Measurements from ENCODE around the gene PCK1. TPM values are rescaled to one million over a fixed set of nuclear protein-coding genes. Genes with fewer than 3 reads are reported as not detected.

The PCK1 gene
- total and polyA plus RNA-seq, 2 experiments from 2014 or later: not detected

DNA sequence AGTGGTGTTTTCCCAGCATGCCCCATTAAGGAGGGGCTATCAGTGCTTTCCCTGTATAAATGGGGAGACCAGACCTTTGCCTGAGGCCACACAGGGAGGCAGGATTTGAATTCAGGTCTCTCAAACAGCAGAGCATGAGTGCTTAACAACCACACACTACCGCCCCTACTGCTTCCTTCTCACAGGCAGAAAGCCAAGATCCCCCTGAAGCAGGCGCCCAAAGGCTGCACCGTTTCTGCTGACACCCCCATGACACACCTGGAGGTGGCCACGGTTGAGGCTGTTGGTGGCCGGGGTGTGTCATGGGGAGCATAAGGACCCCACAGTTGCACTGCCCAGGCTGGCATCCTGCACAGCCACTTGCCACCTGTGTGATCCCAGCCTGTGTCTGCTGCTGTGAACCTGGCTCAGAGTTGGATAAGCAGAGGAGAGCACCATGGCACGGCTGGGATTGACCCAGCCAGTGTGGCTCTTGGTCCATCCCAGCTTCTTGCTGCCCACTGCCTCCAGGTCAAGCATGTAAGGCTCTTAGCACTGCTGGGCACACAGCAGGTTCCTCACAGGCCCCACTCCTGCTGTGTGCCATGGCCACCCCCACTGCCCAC is 28.3 kb downstream of the PCK1 start (continued):
- TF ChIP-seq, protein P1, sequence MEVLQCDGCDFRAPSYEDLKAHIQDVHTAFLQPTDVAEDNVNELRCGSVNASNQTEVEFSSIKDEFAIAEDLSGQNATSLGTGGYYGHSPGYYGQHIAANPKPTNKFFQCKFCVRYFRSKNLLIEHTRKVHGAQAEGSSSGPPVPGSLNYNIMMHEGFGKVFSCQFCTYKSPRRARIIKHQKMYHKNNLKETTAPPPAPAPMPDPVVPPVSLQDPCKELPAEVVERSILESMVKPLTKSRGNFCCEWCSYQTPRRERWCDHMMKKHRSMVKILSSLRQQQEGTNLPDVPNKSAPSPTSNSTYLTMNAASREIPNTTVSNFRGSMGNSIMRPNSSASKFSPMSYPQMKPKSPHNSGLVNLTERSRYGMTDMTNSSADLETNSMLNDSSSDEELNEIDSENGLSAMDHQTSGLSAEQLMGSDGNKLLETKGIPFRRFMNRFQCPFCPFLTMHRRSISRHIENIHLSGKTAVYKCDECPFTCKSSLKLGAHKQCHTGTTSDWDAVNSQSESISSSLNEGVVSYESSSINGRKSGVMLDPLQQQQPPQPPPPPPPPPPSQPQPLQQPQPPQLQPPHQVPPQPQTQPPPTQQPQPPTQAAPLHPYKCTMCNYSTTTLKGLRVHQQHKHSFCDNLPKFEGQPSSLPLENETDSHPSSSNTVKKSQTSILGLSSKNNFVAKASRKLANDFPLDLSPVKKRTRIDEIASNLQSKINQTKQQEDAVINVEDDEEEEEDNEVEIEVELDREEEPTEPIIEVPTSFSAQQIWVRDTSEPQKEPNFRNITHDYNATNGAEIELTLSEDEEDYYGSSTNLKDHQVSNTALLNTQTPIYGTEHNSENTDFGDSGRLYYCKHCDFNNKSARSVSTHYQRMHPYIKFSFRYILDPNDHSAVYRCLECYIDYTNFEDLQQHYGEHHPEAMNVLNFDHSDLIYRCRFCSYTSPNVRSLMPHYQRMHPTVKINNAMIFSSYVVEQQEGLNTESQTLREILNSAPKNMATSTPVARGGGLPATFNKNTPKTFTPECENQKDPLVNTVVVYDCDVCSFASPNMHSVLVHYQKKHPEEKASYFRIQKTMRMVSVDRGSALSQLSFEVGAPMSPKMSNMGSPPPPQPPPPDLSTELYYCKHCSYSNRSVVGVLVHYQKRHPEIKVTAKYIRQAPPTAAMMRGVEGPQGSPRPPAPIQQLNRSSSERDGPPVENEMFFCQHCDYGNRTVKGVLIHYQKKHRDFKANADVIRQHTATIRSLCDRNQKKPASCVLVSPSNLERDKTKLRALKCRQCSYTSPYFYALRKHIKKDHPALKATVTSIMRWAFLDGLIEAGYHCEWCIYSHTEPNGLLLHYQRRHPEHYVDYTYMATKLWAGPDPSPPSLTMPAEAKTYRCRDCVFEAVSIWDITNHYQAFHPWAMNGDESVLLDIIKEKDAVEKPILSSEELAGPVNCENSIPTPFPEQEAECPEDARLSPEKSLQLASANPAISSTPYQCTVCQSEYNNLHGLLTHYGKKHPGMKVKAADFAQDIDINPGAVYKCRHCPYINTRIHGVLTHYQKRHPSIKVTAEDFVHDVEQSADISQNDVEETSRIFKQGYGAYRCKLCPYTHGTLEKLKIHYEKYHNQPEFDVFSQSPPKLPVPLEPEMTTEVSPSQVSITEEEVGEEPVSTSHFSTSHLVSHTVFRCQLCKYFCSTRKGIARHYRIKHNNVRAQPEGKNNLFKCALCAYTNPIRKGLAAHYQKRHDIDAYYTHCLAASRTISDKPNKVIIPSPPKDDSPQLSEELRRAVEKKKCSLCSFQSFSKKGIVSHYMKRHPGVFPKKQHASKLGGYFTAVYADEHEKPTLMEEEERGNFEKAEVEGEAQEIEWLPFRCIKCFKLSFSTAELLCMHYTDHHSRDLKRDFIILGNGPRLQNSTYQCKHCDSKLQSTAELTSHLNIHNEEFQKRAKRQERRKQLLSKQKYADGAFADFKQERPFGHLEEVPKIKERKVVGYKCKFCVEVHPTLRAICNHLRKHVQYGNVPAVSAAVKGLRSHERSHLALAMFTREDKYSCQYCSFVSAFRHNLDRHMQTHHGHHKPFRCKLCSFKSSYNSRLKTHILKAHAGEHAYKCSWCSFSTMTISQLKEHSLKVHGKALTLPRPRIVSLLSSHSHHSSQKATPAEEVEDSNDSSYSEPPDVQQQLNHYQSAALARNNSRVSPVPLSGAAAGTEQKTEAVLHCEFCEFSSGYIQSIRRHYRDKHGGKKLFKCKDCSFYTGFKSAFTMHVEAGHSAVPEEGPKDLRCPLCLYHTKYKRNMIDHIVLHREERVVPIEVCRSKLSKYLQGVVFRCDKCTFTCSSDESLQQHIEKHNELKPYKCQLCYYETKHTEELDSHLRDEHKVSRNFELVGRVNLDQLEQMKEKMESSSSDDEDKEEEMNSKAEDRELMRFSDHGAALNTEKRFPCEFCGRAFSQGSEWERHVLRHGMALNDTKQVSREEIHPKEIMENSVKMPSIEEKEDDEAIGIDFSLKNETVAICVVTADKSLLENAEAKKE (CRISPR knock-in tag; IDR thresholded peaks at IDR 0.05): no peak
- TF ChIP-seq EZH2 (IDR thresholded peaks at IDR 0.05; ENCODE audit: low read depth, unreplicated experiment) (no peak), POLR2AphosphoS5 (IDR thresholded peaks at IDR 0.05; ENCODE audit: low read depth) (no peak), STAT1 (IDR thresholded peaks at IDR 0.05; ENCODE audit: unreplicated experiment) (no peak), CREB1 (CRISPR knock-in tag; IDR thresholded peaks at IDR 0.05; ENCODE audit: low read depth) (no peak), JUNB (IDR thresholded peaks at IDR 0.05; ENCODE audit: unreplicated experiment) (no peak)
- TF ChIP-seq, protein P2, sequence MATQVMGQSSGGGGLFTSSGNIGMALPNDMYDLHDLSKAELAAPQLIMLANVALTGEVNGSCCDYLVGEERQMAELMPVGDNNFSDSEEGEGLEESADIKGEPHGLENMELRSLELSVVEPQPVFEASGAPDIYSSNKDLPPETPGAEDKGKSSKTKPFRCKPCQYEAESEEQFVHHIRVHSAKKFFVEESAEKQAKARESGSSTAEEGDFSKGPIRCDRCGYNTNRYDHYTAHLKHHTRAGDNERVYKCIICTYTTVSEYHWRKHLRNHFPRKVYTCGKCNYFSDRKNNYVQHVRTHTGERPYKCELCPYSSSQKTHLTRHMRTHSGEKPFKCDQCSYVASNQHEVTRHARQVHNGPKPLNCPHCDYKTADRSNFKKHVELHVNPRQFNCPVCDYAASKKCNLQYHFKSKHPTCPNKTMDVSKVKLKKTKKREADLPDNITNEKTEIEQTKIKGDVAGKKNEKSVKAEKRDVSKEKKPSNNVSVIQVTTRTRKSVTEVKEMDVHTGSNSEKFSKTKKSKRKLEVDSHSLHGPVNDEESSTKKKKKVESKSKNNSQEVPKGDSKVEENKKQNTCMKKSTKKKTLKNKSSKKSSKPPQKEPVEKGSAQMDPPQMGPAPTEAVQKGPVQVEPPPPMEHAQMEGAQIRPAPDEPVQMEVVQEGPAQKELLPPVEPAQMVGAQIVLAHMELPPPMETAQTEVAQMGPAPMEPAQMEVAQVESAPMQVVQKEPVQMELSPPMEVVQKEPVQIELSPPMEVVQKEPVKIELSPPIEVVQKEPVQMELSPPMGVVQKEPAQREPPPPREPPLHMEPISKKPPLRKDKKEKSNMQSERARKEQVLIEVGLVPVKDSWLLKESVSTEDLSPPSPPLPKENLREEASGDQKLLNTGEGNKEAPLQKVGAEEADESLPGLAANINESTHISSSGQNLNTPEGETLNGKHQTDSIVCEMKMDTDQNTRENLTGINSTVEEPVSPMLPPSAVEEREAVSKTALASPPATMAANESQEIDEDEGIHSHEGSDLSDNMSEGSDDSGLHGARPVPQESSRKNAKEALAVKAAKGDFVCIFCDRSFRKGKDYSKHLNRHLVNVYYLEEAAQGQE (IDR thresholded peaks at IDR 0.05; ENCODE audit: unreplicated experiment): no peak
- TF ChIP-seq, protein P3, sequence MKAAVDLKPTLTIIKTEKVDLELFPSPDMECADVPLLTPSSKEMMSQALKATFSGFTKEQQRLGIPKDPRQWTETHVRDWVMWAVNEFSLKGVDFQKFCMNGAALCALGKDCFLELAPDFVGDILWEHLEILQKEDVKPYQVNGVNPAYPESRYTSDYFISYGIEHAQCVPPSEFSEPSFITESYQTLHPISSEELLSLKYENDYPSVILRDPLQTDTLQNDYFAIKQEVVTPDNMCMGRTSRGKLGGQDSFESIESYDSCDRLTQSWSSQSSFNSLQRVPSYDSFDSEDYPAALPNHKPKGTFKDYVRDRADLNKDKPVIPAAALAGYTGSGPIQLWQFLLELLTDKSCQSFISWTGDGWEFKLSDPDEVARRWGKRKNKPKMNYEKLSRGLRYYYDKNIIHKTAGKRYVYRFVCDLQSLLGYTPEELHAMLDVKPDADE (IDR thresholded peaks at IDR 0.05): no peak
